Stimulated activated naive CD4-positive, alpha-beta T cell (primary cell): ENCODE results near the gene TTBK2.
"Not testable (repeated sequence)": the region's sequence is repeated elsewhere in the genome, so short reads cannot be mapped to it uniquely, and the experiment has no call there.

ENCODE experiments used
- DNase-seq, 6 experiments: peaks; one replicate each; lab custom pipeline; 2025; lab: John Stamatoyannopoulos, UW

The TTBK2 gene

GRCh38 chr15:42826251-42826890 is 94.2 kb downstream of the TTBK2 start:
- DNase-seq, result no peak

- DNase-seq, result no peak
Measured at GRCh38 chr15:42825599-42825998, 95.0 kb downstream of the TTBK2 start.

GRCh38 chr15:42820811-42821210 is 99.8 kb downstream of the TTBK2 start:
- no peak for DNase-seq

GRCh38 chr15:42819786-42820185 is 100.8 kb downstream of the TTBK2 start:
- DNase-seq, result no peak

GRCh38 chr15:42811433-42811832 is 109.1 kb downstream of the TTBK2 start:
- DNase-seq, result no peak

- no peak for DNase-seq
Measured at GRCh38 chr15:42808913-42809312, 111.7 kb downstream of the TTBK2 start.

GRCh38 chr15:42805266-42805665 is 115.3 kb downstream of the TTBK2 start:
- no peak for DNase-seq

GRCh38 chr15:42804739-42805138 is 115.8 kb downstream of the TTBK2 start:
- no peak for DNase-seq

GRCh38 chr15:42803436-42803835 is 117.1 kb downstream of the TTBK2 start:
- no peak for DNase-seq

GRCh38 chr15:42802168-42802567 is 118.4 kb downstream of the TTBK2 start:
- no peak for DNase-seq

- DNase-seq, result no peak
Measured at GRCh38 chr15:42800731-42801474, 119.7 kb downstream of the TTBK2 start.

GRCh38 chr15:42798802-42799201 is 121.8 kb downstream of the TTBK2 start:
- no peak for DNase-seq

GRCh38 chr15:42796955-42797782 is 123.4 kb downstream of the TTBK2 start:
- no peak for DNase-seq

- DNase-seq, result no peak
Measured at GRCh38 chr15:42788725-42789124, 131.9 kb downstream of the TTBK2 start.

GRCh38 chr15:42786978-42787377 is 133.6 kb downstream of the TTBK2 start:
- no peak for DNase-seq

GRCh38 chr15:42785569-42785968 is 135.0 kb downstream of the TTBK2 start:
- DNase-seq, result no peak

GRCh38 chr15:42784705-42785104 is 135.9 kb downstream of the TTBK2 start:
- DNase-seq, result no peak

- DNase-seq, result no peak
Measured at GRCh38 chr15:42782716-42783115, 137.9 kb downstream of the TTBK2 start.

- DNase-seq, result no peak
Measured at GRCh38 chr15:42775416-42775815, 145.2 kb downstream of the TTBK2 start.

GRCh38 chr15:42772901-42773300 is 147.7 kb downstream of the TTBK2 start:
- DNase-seq, result no peak

- DNase-seq, result no peak
Measured at GRCh38 chr15:42772144-42772543, 148.4 kb downstream of the TTBK2 start.

GRCh38 chr15:42766109-42766508 is 154.5 kb downstream of the TTBK2 start:
- not testable (repeated sequence) for DNase-seq
